Activated naive CD4-positive, alpha-beta T cell treated with Interleukin-2 at 50 U/mL for 16 hours (primary cell): ENCODE data around the gene CEBPB.

Source experiments
- DNase-seq: peaks from one replicate; pipeline ENCODE4 v3.0.0-alpha.2; 2020

The CEBPB gene

GRCh38 chr20:50231854-50232253 lies 41.2 kb downstream of the CEBPB start:
- DNase-seq, result no peak

DNA sequence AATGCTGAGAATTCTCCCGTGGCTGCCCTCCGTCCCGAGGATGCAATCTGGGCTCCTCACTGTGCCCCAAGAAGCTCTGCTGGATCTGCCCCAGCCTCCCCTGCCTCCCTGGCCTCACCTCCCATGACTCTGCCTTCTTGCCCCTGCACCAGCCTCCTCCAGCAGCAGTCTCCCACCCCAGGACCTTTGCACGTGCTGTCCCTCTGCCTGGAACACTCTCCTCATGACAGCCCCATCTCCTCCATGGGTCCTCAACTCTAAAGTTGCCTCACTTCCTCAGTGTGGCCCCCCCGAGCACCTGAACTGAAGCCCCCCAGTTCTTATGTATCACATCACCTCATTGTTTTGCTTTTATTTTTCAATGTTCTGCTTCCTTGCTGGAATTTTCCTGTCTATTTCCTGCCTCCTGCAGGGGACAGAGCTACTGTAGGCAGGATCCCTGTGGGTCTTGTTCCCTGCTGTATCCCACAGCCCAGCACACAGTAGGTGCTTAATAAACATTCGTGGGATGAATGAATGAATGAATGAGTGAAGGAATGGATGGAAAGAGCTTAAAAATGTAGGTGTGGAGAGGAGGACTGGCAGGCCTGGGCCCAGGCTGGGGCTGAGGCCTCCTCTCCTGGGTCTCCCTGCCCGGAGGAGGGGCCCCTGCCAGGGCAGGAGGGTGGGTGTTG lies 42.2 kb downstream of the CEBPB start:
- no peak for DNase-seq

- no peak for DNase-seq
These were observed 42.9 kb downstream of the CEBPB start for GRCh38 chr20:50233325-50234212.

DNA sequence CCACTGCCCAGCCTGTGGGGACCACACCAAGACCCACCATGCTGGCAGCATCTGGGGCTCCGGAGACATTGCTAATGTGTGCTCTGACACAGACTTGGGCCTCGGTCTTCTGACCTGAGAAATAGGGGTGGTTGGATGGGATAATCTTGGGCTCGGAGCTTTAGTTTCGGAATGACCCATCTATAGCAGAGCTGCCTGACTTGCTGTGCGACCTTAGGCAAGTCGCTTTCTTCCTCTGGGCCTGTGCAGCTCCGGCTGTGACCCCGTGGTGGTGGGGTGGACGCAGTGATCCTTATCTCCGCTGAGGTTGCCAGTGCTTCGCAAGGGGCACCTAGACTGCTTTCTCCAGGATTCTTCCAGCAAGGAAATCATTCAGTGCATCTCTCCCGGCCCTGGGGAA lies 43.7 kb downstream of the CEBPB start:
- DNase-seq, result no peak

DNA sequence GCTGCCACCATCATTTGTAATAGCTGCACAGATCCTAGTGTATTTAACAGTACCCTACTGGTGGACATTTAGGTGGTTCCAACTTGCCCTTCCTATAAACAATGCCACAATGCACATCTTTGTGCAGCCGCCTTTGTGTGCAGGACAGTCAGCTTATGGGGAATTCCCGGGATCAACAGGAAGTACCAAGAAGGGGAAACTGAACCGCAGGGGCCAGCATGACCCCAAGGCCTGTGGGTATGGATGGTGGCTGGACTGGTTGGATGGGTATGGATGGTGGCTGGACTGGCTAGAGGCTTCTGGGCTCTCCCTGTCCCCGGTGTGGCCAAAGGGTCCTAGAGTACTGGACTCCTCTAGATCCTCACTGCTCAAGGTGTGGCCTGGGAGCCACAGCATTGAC lies 46.7 kb downstream of the CEBPB start:
- no peak for DNase-seq

DNA sequence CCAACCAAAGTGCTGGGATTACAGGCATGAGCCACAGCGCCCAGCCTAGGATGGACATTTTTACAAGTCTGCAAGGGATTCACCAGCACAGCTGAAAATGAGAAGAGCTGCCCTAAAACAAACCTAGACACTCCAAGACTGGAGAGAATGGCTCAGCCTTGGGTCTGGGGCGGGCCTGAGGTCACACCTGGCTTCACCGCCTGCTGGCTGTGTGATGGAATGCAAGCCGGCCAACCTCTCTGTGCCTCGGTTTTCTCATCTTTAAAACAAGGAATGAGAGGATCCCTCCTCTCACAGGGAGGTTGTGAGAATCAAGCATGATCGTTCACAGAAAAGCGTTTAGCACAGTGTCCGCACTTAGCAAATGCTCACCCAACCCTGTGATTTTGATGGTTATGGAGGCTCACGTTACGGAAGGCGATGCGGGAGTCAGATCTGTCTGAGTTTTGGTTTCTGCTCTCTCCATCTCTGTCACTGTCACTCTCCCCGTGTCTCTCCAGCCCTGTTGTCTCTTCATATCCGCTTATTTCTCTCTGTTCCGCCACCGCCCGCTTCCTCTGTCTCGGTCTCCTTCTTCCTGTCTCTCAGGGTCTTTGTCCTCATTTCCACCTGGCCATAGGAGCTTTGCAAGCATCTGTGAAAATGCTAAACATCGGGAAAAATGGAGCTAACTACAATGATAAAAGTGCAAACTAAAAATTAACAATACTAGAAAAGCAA lies 47.6 kb downstream of the CEBPB start:
- DNase-seq, result no peak

DNA sequence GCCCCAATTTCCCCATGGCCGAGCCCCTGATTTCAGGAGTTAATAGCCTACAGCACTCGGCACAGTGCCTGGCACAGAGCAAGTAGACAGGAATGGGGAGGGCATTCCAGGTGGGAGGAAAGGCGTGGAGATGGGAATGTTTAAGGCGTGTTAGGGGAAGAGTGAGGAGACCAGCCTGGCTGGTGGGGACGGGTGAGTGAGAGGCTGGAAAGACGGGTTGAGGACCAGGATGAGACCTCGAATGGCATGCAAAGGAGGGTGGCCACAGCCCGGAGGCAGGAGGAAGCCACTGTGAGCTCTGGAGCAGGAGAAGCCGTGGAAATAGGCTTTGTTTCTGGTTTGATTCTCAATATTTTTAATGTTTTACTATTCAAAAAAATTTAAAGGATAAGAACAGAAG lies 49.5 kb downstream of the CEBPB start:
- no peak for DNase-seq

DNA sequence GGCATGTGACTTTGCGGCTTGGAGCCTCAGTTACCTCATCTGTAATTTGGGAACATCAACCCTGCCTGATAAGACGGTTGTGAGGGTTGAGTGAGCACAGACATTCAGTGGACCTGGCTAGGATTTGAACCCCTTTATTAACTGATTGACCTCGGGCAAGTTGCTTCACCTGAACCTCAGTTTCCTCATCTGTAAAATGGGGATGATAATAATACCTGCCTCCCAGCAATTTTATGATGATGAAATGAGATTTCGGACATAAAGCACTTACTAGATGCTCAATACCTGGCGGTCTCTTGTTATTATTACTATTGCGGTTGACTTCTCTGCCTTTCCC lies 51.5 kb downstream of the CEBPB start:
- DNase-seq, result no peak
